BE2C (cell line): Measurements from ENCODE around the gene CLDN5.

Experiments
- DNase-seq: peaks from one replicate; pipeline ENCODE4 v3.0.0-alpha.2; 2020
- H3K27me3 ChIP-seq: fragments of 250-450 bp; sonication (Bioruptor Pico); 2 replicates; pipeline ENCODE4 v1.5.1; 2020; ENCODE audit warnings: mild to moderate bottlenecking
- H3K36me3 ChIP-seq: fragments of 250-450 bp; sonication (Bioruptor Pico); 2 replicates; pipeline ENCODE4 v1.5.1; 2020; ENCODE audit warnings: mild to moderate bottlenecking
- H3K4me1 ChIP-seq: fragments of 250-450 bp; sonication (Bioruptor Pico); 2 replicates; pipeline ENCODE4 v1.5.1; 2020
- H3K4me3 ChIP-seq: 2 replicates; pipeline ENCODE4 v1.5.1; 2011; ENCODE audit warnings: low read depth, low read length
- H3K9me3 ChIP-seq: fragments of 250-450 bp; sonication (Bioruptor Pico); 2 replicates; pipeline ENCODE4 v1.5.1; 2020
- CTCF ChIP-seq: IDR thresholded peaks from 2 replicates; pipeline ENCODE4 v1.5.1; 2012; ENCODE audit warnings: mild to moderate bottlenecking, low read depth, low read length

Gene CLDN5

GRCh38 chr22:19559324-19559811, 35.2 kb upstream of the CLDN5 start:
- no peaks in the 10 kb centered on the region for H3K36me3 ChIP-seq
- no peak for DNase-seq
- no peak for TF ChIP-seq CTCF
- no peaks in the 10 kb centered on the region for H3K9me3 ChIP-seq
- H3K4me3 ChIP-seq, result no peak overlapping the region
- no peaks in the 10 kb centered on the region for H3K27me3 ChIP-seq
- peaks cover 2% of the 10 kb centered on the region; the same call in 1 of the 2 replicates for H3K4me1 ChIP-seq

- H3K4me3 ChIP-seq, result no peak overlapping the region
- no peaks in the 10 kb centered on the region for H3K36me3 ChIP-seq
- no peaks in the 10 kb centered on the region; the same call in 1 of the 2 replicates for H3K27me3 ChIP-seq
- no peaks in the 10 kb centered on the region for H3K9me3 ChIP-seq
- peaks cover 2% of the 10 kb centered on the region; the same call in 1 of the 2 replicates for H3K4me1 ChIP-seq
- DNase-seq, result no peak
- no peak for TF ChIP-seq CTCF
Observed at GRCh38 chr22:19556963-19557545, 32.8 kb upstream of the CLDN5 start.

- Histone ChIP-seq H3K9me3 (no peaks in the 10 kb centered on the region), H3K36me3 (no peaks in the 10 kb centered on the region), H3K4me1 (peaks cover 2% of the 10 kb centered on the region; the same call in 1 of the 2 replicates), H3K27me3 (no peaks in the 10 kb centered on the region; the same call in 1 of the 2 replicates), H3K4me3 (no peak overlapping the region)
- TF ChIP-seq CTCF, result no peak
- no peak for DNase-seq
Observed at GRCh38 chr22:19555651-19556050, 31.4 kb upstream of the CLDN5 start.

- DNase-seq, result peak; percentile 38
- TF ChIP-seq CTCF, result 0 out of 2 replicates have a peak, but pooled peaks have one; percentile 11
- no peaks in the 10 kb centered on the region for H3K9me3 ChIP-seq
Observed at GRCh38 chr22:19554834-19555404, 30.7 kb upstream of the CLDN5 start.

GRCh38 chr22:19553201-19553600, 29.0 kb upstream of the CLDN5 start:
- Histone ChIP-seq H3K9me3 (no peaks in the 10 kb centered on the region), H3K27me3 (no peaks in the 10 kb centered on the region; the same call in 1 of the 2 replicates), H3K4me1 (no peaks in the 10 kb centered on the region; the same call in 1 of the 2 replicates), H3K36me3 (no peaks in the 10 kb centered on the region), H3K4me3 (no peak overlapping the region)
- no peak for TF ChIP-seq CTCF
- DNase-seq, result no peak

More at GRCh38 chr22:19554834-19555404, 30.7 kb upstream of the CLDN5 start:
- H3K4me1 ChIP-seq, result peaks cover 2% of the 10 kb centered on the region; the same call in 1 of the 2 replicates
- no peaks in the 10 kb centered on the region for H3K36me3 ChIP-seq
- H3K27me3 ChIP-seq, result no peaks in the 10 kb centered on the region; the same call in 1 of the 2 replicates
- H3K4me3 ChIP-seq, result no peak overlapping the region

- Histone ChIP-seq H3K9me3 (no peaks in the 10 kb centered on the region), H3K36me3 (no peaks in the 10 kb centered on the region), H3K27me3 (no peaks in the 10 kb centered on the region; the same call in 1 of the 2 replicates), H3K4me3 (no peak overlapping the region), H3K4me1 (no peaks in the 10 kb centered on the region; the same call in 1 of the 2 replicates)
- TF ChIP-seq CTCF, result no peak
- no peak for DNase-seq
Observed at GRCh38 chr22:19550382-19550781, 26.2 kb upstream of the CLDN5 start.
